ENCODE results near the gene FSTL4.

FSTL4 gene

GRCh38 chr5:133368916-133369783 lies 243.2 kb downstream of the FSTL4 start:
- no peak for ATAC-seq

DNA sequence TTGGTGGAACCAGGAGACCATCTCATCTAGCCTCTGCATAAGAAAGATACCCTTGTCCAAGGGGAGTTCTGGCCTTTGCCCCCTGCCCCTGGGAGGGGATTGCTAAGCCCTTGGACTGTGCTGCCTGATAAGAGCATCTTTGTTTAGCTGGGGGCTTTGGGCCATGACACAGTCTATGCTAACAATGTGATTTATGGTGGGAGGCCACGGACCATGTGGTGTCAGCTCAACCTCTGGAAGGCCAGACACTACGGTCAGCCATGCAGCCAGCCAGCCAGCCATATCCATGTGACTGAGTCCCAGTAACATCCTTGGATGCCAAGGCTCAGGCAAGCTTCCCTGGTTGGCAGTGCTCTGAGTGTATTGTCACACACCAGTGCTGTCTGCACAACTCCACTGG lies 244.4 kb downstream of the FSTL4 start:
- ATAC-seq = no peak
- TF ChIP-seq RARB (CRISPR knock-in tag; IDR thresholded peaks at IDR 0.05) = no peak
- no peak for TF ChIP-seq ARNTL (CRISPR knock-in tag; IDR thresholded peaks at IDR 0.05; ENCODE audit: borderline replicate concordance, low read depth)
- TF ChIP-seq CSDC2 (CRISPR knock-in tag; IDR thresholded peaks at IDR 0.05) = no peak
- no peak for TF ChIP-seq ZFP30 (CRISPR knock-in tag; IDR thresholded peaks at IDR 0.05)
- TF ChIP-seq TOX (CRISPR knock-in tag; IDR thresholded peaks at IDR 0.05; ENCODE audit: borderline replicate concordance) = no peak
- TF ChIP-seq SNAI2 (CRISPR knock-in tag; IDR thresholded peaks at IDR 0.05) = no peak
- TF ChIP-seq CREB5 (CRISPR knock-in tag; IDR thresholded peaks at IDR 0.05; ENCODE audit: low read depth) = no peak
- no peak for TF ChIP-seq ZNF565 (CRISPR knock-in tag; conservative IDR thresholded peaks at IDR 0.05; ENCODE audit: low read depth)
- no peak for TF ChIP-seq ESRRG (CRISPR knock-in tag; IDR thresholded peaks at IDR 0.05)
- TF ChIP-seq TCF4 (CRISPR knock-in tag; IDR thresholded peaks at IDR 0.05; ENCODE audit: borderline replicate concordance) = no peak
- no peak for TF ChIP-seq ZNF8 (CRISPR knock-in tag; IDR thresholded peaks at IDR 0.05)
- TF ChIP-seq GLIS3 (CRISPR knock-in tag; IDR thresholded peaks at IDR 0.05) = no peak

More at GRCh38 chr5:133368916-133369783, 243.2 kb downstream of the FSTL4 start:
- no peak for TF ChIP-seq PATZ1 (CRISPR knock-in tag; IDR thresholded peaks at IDR 0.05; ENCODE audit: borderline replicate concordance)

- no peak for TF ChIP-seq RARB (CRISPR knock-in tag; IDR thresholded peaks at IDR 0.05)
- TF ChIP-seq ZFP30 (CRISPR knock-in tag; IDR thresholded peaks at IDR 0.05) = no peak
- TF ChIP-seq OSR1 (CRISPR knock-in tag; IDR thresholded peaks at IDR 0.05) = no peak
- no peak for TF ChIP-seq PATZ1 (CRISPR knock-in tag; IDR thresholded peaks at IDR 0.05; ENCODE audit: borderline replicate concordance)
- no peak for TF ChIP-seq CSDC2 (CRISPR knock-in tag; IDR thresholded peaks at IDR 0.05)
- TF ChIP-seq CSRNP3 (CRISPR knock-in tag; IDR thresholded peaks at IDR 0.05) = no peak
- no peak for TF ChIP-seq ZNF70 (CRISPR knock-in tag; IDR thresholded peaks at IDR 0.05)
- no peak for TF ChIP-seq ARNTL (CRISPR knock-in tag; IDR thresholded peaks at IDR 0.05; ENCODE audit: borderline replicate concordance, low read depth)
These were observed 245.1 kb downstream of the FSTL4 start for GRCh38 chr5:133367071-133367786.

DNA sequence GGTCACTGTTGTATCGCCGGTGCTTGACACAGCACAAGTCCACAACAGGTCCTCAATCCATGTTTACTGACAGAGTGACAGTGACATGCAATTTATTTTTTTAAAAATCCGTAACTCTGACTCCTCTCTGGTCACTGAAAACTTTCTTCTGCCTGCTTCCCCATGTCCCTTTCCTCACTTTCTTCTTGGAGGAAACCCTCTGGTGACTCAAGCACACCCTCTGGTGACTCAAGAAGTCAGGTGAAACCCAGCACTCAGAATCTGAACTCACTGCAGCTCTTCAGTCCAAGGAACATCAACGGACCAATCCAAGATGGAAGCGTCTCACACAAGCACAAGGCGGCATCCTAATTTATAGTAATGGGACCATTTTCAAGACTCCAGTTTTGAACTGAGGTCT lies 245.9 kb downstream of the FSTL4 start:
- no peak for ATAC-seq
- TF ChIP-seq ZFP3 (CRISPR knock-in tag; IDR thresholded peaks at IDR 0.05) (no peak), TOX (CRISPR knock-in tag; IDR thresholded peaks at IDR 0.05; ENCODE audit: borderline replicate concordance) (no peak), BACH2 (CRISPR knock-in tag; IDR thresholded peaks at IDR 0.05; ENCODE audit: borderline replicate concordance) (no peak), ESRRG (CRISPR knock-in tag; IDR thresholded peaks at IDR 0.05) (no peak), ARNTL (CRISPR knock-in tag; IDR thresholded peaks at IDR 0.05; ENCODE audit: borderline replicate concordance, low read depth) (no peak), ZFP30 (CRISPR knock-in tag; IDR thresholded peaks at IDR 0.05) (no peak), TCF4 (CRISPR knock-in tag; IDR thresholded peaks at IDR 0.05; ENCODE audit: borderline replicate concordance) (no peak), GLIS3 (CRISPR knock-in tag; IDR thresholded peaks at IDR 0.05) (no peak), CREB5 (CRISPR knock-in tag; IDR thresholded peaks at IDR 0.05; ENCODE audit: low read depth) (no peak), PATZ1 (CRISPR knock-in tag; IDR thresholded peaks at IDR 0.05; ENCODE audit: borderline replicate concordance) (no peak), ZC3H10 (CRISPR knock-in tag; IDR thresholded peaks at IDR 0.05) (no peak), SNAI2 (CRISPR knock-in tag; IDR thresholded peaks at IDR 0.05) (no peak)

More at GRCh38 chr5:133367071-133367786, 245.1 kb downstream of the FSTL4 start:
- no peak for ATAC-seq
